Prostate gland (tissue), 2 donors: ENCODE data around the gene SND1.

ENCODE experiments used
- CTCF ChIP-seq, 4 experiments: fragments of 200-600 bp in 2 of 4; fragments of 450-650 bp in 2 of 4; sonication (generic) in 2 of 4; IDR thresholded peaks; 1 replicate in 3 of 4; 2 replicates in 1 of 4; pipeline ENCODE4 v1.5.1; 2016 to 2019; ENCODE audit warnings: antibody characterized with exemption in 4 of 4, mild to moderate bottlenecking in 2 of 4, moderate library complexity in 2 of 4
- POLR2A ChIP-seq: fragments of 450-650 bp; IDR thresholded peaks from one replicate; pipeline ENCODE4 v1.6.1; 2016; ENCODE audit warnings: antibody characterized with exemption, mild to moderate bottlenecking

- TF ChIP-seq CTCF (IDR thresholded peaks at IDR 0.05) (no peak), POLR2A (no peak)
Observed at GRCh38 chr7:127928852-127929251, 276.9 kb downstream of the SND1 start.
